Thyroid gland (tissue), 4 donors: Measurements from ENCODE around the gene CTBP1.

Experiments used
- POLR2A ChIP-seq, 2 donors: fragments of 450-650 bp; IDR thresholded peaks; one replicate each; pipeline ENCODE4 v1.6.1; 2017; ENCODE audit warnings: antibody characterized with exemption in 2 of 2, mild to moderate bottlenecking in 2 of 2, moderate library complexity in 1 of 2
- TF ChIP-seq, protein P1 (sequence below), 6 experiments: fragments of 200-600 bp in 3 of 6; fragments of 450-650 bp in 3 of 6; sonication (generic) in 3 of 6; IDR thresholded peaks; one replicate each; pipeline ENCODE4 v1.5.1; 2016 to 2019; ENCODE audit warnings: antibody characterized with exemption in 6 of 6, mild to moderate bottlenecking in 2 of 6, inconsistent platforms in 1 of 6, moderate library complexity in 1 of 6

DNA sequence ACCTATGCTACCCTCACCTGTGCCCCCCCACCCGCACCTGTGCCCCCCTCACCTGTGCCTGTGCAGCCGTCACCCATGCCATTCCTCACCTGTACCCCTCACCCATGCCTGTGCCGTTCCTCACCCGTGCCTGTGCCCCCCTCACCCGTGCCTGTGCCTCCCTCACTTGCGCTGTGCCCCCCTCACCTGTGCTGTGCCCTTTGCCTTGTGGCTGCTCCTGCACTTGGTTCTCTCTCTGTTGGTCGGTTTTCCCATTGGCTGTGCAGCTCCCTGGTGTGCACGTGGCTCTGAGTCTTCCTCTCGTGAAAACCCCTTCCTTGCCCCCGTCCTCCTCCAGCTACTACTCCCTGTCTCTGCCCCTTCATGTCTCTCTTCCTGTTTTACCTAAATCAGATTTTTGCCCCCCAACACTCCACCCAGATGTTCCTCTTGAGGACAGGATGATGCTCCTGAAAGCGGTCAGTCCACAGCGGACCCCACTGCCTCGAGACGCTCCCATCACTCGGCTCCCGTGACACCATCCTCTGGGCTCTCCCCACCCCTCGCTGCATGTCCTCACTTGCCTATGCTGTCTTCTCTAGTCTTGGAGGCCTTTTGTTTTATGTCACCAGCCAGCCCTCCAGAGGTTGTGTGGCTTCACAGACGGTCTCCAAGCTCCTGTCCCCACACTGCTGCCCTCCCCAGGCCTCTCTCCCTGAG is 47.5 kb upstream of the CTBP1 start:
- TF ChIP-seq, protein P1, sequence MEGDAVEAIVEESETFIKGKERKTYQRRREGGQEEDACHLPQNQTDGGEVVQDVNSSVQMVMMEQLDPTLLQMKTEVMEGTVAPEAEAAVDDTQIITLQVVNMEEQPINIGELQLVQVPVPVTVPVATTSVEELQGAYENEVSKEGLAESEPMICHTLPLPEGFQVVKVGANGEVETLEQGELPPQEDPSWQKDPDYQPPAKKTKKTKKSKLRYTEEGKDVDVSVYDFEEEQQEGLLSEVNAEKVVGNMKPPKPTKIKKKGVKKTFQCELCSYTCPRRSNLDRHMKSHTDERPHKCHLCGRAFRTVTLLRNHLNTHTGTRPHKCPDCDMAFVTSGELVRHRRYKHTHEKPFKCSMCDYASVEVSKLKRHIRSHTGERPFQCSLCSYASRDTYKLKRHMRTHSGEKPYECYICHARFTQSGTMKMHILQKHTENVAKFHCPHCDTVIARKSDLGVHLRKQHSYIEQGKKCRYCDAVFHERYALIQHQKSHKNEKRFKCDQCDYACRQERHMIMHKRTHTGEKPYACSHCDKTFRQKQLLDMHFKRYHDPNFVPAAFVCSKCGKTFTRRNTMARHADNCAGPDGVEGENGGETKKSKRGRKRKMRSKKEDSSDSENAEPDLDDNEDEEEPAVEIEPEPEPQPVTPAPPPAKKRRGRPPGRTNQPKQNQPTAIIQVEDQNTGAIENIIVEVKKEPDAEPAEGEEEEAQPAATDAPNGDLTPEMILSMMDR (IDR thresholded peaks at IDR 0.05) = no peak
- no peak for TF ChIP-seq POLR2A (IDR thresholded peaks at IDR 0.05)
